ENCODE results near the gene PFKL.

The PFKL gene

GRCh38 chr21:44312716-44313115 lies 12.9 kb downstream of the PFKL start:
- no peaks in the 10 kb centered on the region for H3K9me3 ChIP-seq (ENCODE audit: control insufficient read depth, low read length)
- peaks cover 18% of the 10 kb centered on the region for H3K36me3 ChIP-seq (ENCODE audit: control insufficient read depth, insufficient read depth, low read length)
- no peaks in the 10 kb centered on the region for H3K4me1 ChIP-seq (ENCODE audit: control insufficient read depth, insufficient read depth, low read length)
- no peak overlapping the region for H3K9ac ChIP-seq (ENCODE audit: low read length)
- no peak overlapping the region for H3K4me3 ChIP-seq (ENCODE audit: low read length)
- no peaks in the 10 kb centered on the region for H3K27me3 ChIP-seq (ENCODE audit: control insufficient read depth, insufficient read depth, low read length)

GRCh38 chr21:44313451-44313850 lies 13.6 kb downstream of the PFKL start:
- Histone ChIP-seq H3K4me1 (ENCODE audit: control insufficient read depth, insufficient read depth, low read length) (no peaks in the 10 kb centered on the region), H3K36me3 (ENCODE audit: control insufficient read depth, insufficient read depth, low read length) (peaks cover 16% of the 10 kb centered on the region), H3K4me3 (ENCODE audit: low read length) (no peak overlapping the region), H3K27me3 (ENCODE audit: control insufficient read depth, insufficient read depth, low read length) (no peaks in the 10 kb centered on the region), H3K9me3 (ENCODE audit: control insufficient read depth, low read length) (no peaks in the 10 kb centered on the region), H3K9ac (ENCODE audit: low read length) (no peak overlapping the region)

- Histone ChIP-seq H3K4me1 (ENCODE audit: control insufficient read depth, insufficient read depth, low read length) (no peaks in the 10 kb centered on the region), H3K9ac (ENCODE audit: low read length) (no peak overlapping the region), H3K4me3 (ENCODE audit: low read length) (no peak overlapping the region), H3K9me3 (ENCODE audit: control insufficient read depth, low read length) (no peaks in the 10 kb centered on the region), H3K36me3 (ENCODE audit: control insufficient read depth, insufficient read depth, low read length) (peaks cover 16% of the 10 kb centered on the region), H3K27me3 (ENCODE audit: control insufficient read depth, insufficient read depth, low read length) (no peaks in the 10 kb centered on the region)
Measured at GRCh38 chr21:44314128-44314527, 14.3 kb downstream of the PFKL start.

- H3K36me3 ChIP-seq (ENCODE audit: control insufficient read depth, insufficient read depth, low read length) = peaks cover 16% of the 10 kb centered on the region
Measured at GRCh38 chr21:44314561-44314960, 14.7 kb downstream of the PFKL start.

GRCh38 chr21:44315691-44316203 lies 15.9 kb downstream of the PFKL start:
- no peaks in the 10 kb centered on the region for H3K9me3 ChIP-seq (ENCODE audit: control insufficient read depth, low read length)
- H3K9ac ChIP-seq (ENCODE audit: low read length) = no peak overlapping the region
- no peak overlapping the region for H3K4me3 ChIP-seq (ENCODE audit: low read length)
- H3K36me3 ChIP-seq (ENCODE audit: control insufficient read depth, insufficient read depth, low read length) = peaks cover 16% of the 10 kb centered on the region
- no peaks in the 10 kb centered on the region for H3K27me3 ChIP-seq (ENCODE audit: control insufficient read depth, insufficient read depth, low read length)
- no peaks in the 10 kb centered on the region for H3K4me1 ChIP-seq (ENCODE audit: control insufficient read depth, insufficient read depth, low read length)

More at GRCh38 chr21:44314561-44314960, 14.7 kb downstream of the PFKL start:
- Histone ChIP-seq H3K4me3 (ENCODE audit: low read length) (no peak overlapping the region), H3K27me3 (ENCODE audit: control insufficient read depth, insufficient read depth, low read length) (no peaks in the 10 kb centered on the region), H3K4me1 (ENCODE audit: control insufficient read depth, insufficient read depth, low read length) (no peaks in the 10 kb centered on the region), H3K9ac (ENCODE audit: low read length) (no peak overlapping the region), H3K9me3 (ENCODE audit: control insufficient read depth, low read length) (no peaks in the 10 kb centered on the region)

- no peak overlapping the region for H3K4me3 ChIP-seq (ENCODE audit: low read length)
- peaks cover 10% of the 10 kb centered on the region for H3K36me3 ChIP-seq (ENCODE audit: control insufficient read depth, insufficient read depth, low read length)
- H3K4me1 ChIP-seq (ENCODE audit: control insufficient read depth, insufficient read depth, low read length) = no peaks in the 10 kb centered on the region
- no peak overlapping the region for H3K9ac ChIP-seq (ENCODE audit: low read length)
- H3K9me3 ChIP-seq (ENCODE audit: control insufficient read depth, low read length) = no peaks in the 10 kb centered on the region
- no peaks in the 10 kb centered on the region for H3K27me3 ChIP-seq (ENCODE audit: control insufficient read depth, insufficient read depth, low read length)
Measured at GRCh38 chr21:44316277-44316900, 16.5 kb downstream of the PFKL start.

- H3K4me1 ChIP-seq (ENCODE audit: control insufficient read depth, insufficient read depth, low read length) = no peaks in the 10 kb centered on the region
- peaks cover 9% of the 10 kb centered on the region for H3K36me3 ChIP-seq (ENCODE audit: control insufficient read depth, insufficient read depth, low read length)
- no peaks in the 10 kb centered on the region for H3K27me3 ChIP-seq (ENCODE audit: control insufficient read depth, insufficient read depth, low read length)
- no peak overlapping the region for H3K9ac ChIP-seq (ENCODE audit: low read length)
- H3K4me3 ChIP-seq (ENCODE audit: low read length) = no peak overlapping the region
- H3K9me3 ChIP-seq (ENCODE audit: control insufficient read depth, low read length) = no peaks in the 10 kb centered on the region
Measured at GRCh38 chr21:44317241-44317782, 17.5 kb downstream of the PFKL start.

GRCh38 chr21:44317871-44318270 lies 18.0 kb downstream of the PFKL start:
- no peak overlapping the region for H3K9ac ChIP-seq (ENCODE audit: low read length)
- H3K36me3 ChIP-seq (ENCODE audit: control insufficient read depth, insufficient read depth, low read length) = peaks cover 4% of the 10 kb centered on the region
- no peaks in the 10 kb centered on the region for H3K4me1 ChIP-seq (ENCODE audit: control insufficient read depth, insufficient read depth, low read length)
- no peaks in the 10 kb centered on the region for H3K9me3 ChIP-seq (ENCODE audit: control insufficient read depth, low read length)
- H3K27me3 ChIP-seq (ENCODE audit: control insufficient read depth, insufficient read depth, low read length) = no peaks in the 10 kb centered on the region
- no peak overlapping the region for H3K4me3 ChIP-seq (ENCODE audit: low read length)

- H3K4me1 ChIP-seq (ENCODE audit: control insufficient read depth, insufficient read depth, low read length) = no peaks in the 10 kb centered on the region
- no peaks in the 10 kb centered on the region for H3K9me3 ChIP-seq (ENCODE audit: control insufficient read depth, low read length)
- no peaks in the 10 kb centered on the region for H3K27me3 ChIP-seq (ENCODE audit: control insufficient read depth, insufficient read depth, low read length)
- H3K36me3 ChIP-seq (ENCODE audit: control insufficient read depth, insufficient read depth, low read length) = no peaks in the 10 kb centered on the region
- no peak overlapping the region for H3K9ac ChIP-seq (ENCODE audit: low read length)
- no peak overlapping the region for H3K4me3 ChIP-seq (ENCODE audit: low read length)
Measured at GRCh38 chr21:44318489-44319285, 18.8 kb downstream of the PFKL start.

GRCh38 chr21:44319407-44320065 lies 19.7 kb downstream of the PFKL start:
- no peaks in the 10 kb centered on the region for H3K4me1 ChIP-seq (ENCODE audit: control insufficient read depth, insufficient read depth, low read length)
- H3K27me3 ChIP-seq (ENCODE audit: control insufficient read depth, insufficient read depth, low read length) = no peaks in the 10 kb centered on the region
- H3K4me3 ChIP-seq (ENCODE audit: low read length) = no peak overlapping the region
- H3K9me3 ChIP-seq (ENCODE audit: control insufficient read depth, low read length) = no peaks in the 10 kb centered on the region
- no peak overlapping the region for H3K9ac ChIP-seq (ENCODE audit: low read length)
- no peaks in the 10 kb centered on the region for H3K36me3 ChIP-seq (ENCODE audit: control insufficient read depth, insufficient read depth, low read length)

- no peak overlapping the region for H3K4me3 ChIP-seq (ENCODE audit: low read length)
- no peaks in the 10 kb centered on the region for H3K36me3 ChIP-seq (ENCODE audit: control insufficient read depth, insufficient read depth, low read length)
- H3K27me3 ChIP-seq (ENCODE audit: control insufficient read depth, insufficient read depth, low read length) = no peaks in the 10 kb centered on the region
- no peak overlapping the region for H3K9ac ChIP-seq (ENCODE audit: low read length)
- H3K4me1 ChIP-seq (ENCODE audit: control insufficient read depth, insufficient read depth, low read length) = no peaks in the 10 kb centered on the region
- no peaks in the 10 kb centered on the region for H3K9me3 ChIP-seq (ENCODE audit: control insufficient read depth, low read length)
Measured at GRCh38 chr21:44320847-44321246, 21.0 kb downstream of the PFKL start.
